Vagina (tissue), 2 donors: ENCODE data around the gene RPS26. TPM values are rescaled to one million over a fixed set of nuclear protein-coding genes. Genes with fewer than 3 reads are reported as not detected.
A peak's percentile ranks its signal among the peaks of the same experiment; 100 is the strongest.

Experiments
- DNase-seq, 2 donors: peaks; one replicate each; pipeline ENCODE4 v3.0.0-alpha.2; 2017; ENCODE audit errors: extremely low spot score in 2 of 2
- H3K27ac ChIP-seq: fragments of 200-600 bp; sonication (generic); one replicate; pipeline ENCODE4 v1.5.1; 2019
- H3K27me3 ChIP-seq: fragments of 200-600 bp; sonication (generic); one replicate; pipeline ENCODE4 v1.5.1; 2019
- H3K36me3 ChIP-seq, 2 donors: fragments of 200-600 bp; sonication (generic); one replicate each; pipeline ENCODE4 v1.5.1; 2017 to 2019
- H3K4me1 ChIP-seq: fragments of 200-600 bp; sonication (generic); one replicate; pipeline ENCODE4 v1.5.1; 2019
- H3K4me3 ChIP-seq, 2 donors: fragments of 200-600 bp; sonication (generic); 1 replicate in 1 of 2; 2 replicates in 1 of 2; pipeline ENCODE4 v1.5.1; 2016 to 2019
- H3K9me3 ChIP-seq: fragments of 200-600 bp; sonication (generic); one replicate; pipeline ENCODE4 v1.5.1; 2019
- CTCF ChIP-seq, 3 experiments: fragments of 450-650 bp in 2 of 3; fragments of 200-600 bp in 1 of 3; sonication (generic) in 1 of 3; IDR thresholded peaks; one replicate each; pipeline ENCODE4 v1.5.1; 2017 to 2019; ENCODE audit warnings: antibody characterized with exemption in 3 of 3, mild to moderate bottlenecking in 2 of 3, moderate library complexity in 2 of 3
- POLR2A ChIP-seq, 2 donors: fragments of 450-650 bp; IDR thresholded peaks; one replicate each; pipeline ENCODE4 v1.6.1; 2017; ENCODE audit warnings: antibody characterized with exemption in 2 of 2, mild to moderate bottlenecking in 2 of 2, moderate library complexity in 2 of 2
- POLR2AphosphoS5 ChIP-seq, 2 donors: sonication (generic); formaldehyde crosslinking; IDR thresholded peaks; one replicate each; pipeline ENCODE4 v1.9.0; 2017; ENCODE audit warnings: antibody characterized with exemption in 2 of 2, mild to moderate bottlenecking in 2 of 2, low read depth in 1 of 2; ENCODE audit not compliant: insufficient read depth in 1 of 2
- intact Hi-C: fragments of 100-400 bp; cut with DNase I; formaldehyde crosslinking; loops from one replicate; pipeline ENCODE4 v1.15.1; 2023
- total RNA-seq: library from RNA; depleted of rRNA; stranded (reverse); fragments of >200 nt; gene quantifications from one replicate; pipeline ENCODE4 v1.2.3, GENCODE V29; 2016

Gene RPS26
- total RNA-seq, 1 donor from 2014 or later, result 597 TPM

- no peak for DNase-seq
- Histone ChIP-seq H3K27me3 (no peaks in the 10 kb centered on the region), H3K36me3 (no peaks in the 10 kb centered on the region), H3K9me3 (no peaks in the 10 kb centered on the region), H3K4me1 (no peaks in the 10 kb centered on the region), H3K27ac (no peak overlapping the region), H3K4me3 (no peak overlapping the region)
- TF ChIP-seq CTCF (IDR thresholded peaks at IDR 0.05) (no peak), POLR2A (IDR thresholded peaks at IDR 0.05) (no peak), POLR2AphosphoS5 (IDR thresholded peaks at IDR 0.05; ENCODE audit: insufficient read depth in 1 of 2, low read depth in 1 of 2) (no peak)
- intact Hi-C loops, result no loop called here
Measured at GRCh38 chr12:56014205-56014604, 27.5 kb upstream of the RPS26 start.

- Histone ChIP-seq H3K27ac (no peak overlapping the region), H3K36me3 (no peaks in the 10 kb centered on the region), H3K4me1 (peaks cover 24% of the 10 kb centered on the region), H3K9me3 (no peaks in the 10 kb centered on the region), H3K4me3 (no peak overlapping the region), H3K27me3 (no peaks in the 10 kb centered on the region)
- TF ChIP-seq POLR2AphosphoS5 (IDR thresholded peaks at IDR 0.05; ENCODE audit: insufficient read depth in 1 of 2, low read depth in 1 of 2) (no peak), CTCF (IDR thresholded peaks at IDR 0.05) (no peak), POLR2A (IDR thresholded peaks at IDR 0.05) (no peak)
- no peak for DNase-seq
- intact Hi-C loops, result no loop called here
Measured at GRCh38 chr12:56017181-56017580, 24.5 kb upstream of the RPS26 start.

- intact Hi-C loops, result no loop called here
- no peaks in the 10 kb centered on the region for H3K27me3 ChIP-seq
- peaks cover 26% of the 10 kb centered on the region for H3K4me1 ChIP-seq
- H3K36me3 ChIP-seq, result no peaks in the 10 kb centered on the region
- H3K4me3 ChIP-seq, result no peak overlapping the region
- no peak overlapping the region for H3K27ac ChIP-seq
- no peak for DNase-seq
- H3K9me3 ChIP-seq, result no peaks in the 10 kb centered on the region
- no peak for TF ChIP-seq CTCF (IDR thresholded peaks at IDR 0.05)
- TF ChIP-seq POLR2AphosphoS5 (IDR thresholded peaks at IDR 0.05; ENCODE audit: insufficient read depth in 1 of 2, low read depth in 1 of 2), result no peak
- no peak for TF ChIP-seq POLR2A (IDR thresholded peaks at IDR 0.05)
Measured at GRCh38 chr12:56018356-56018755, 23.4 kb upstream of the RPS26 start.

GRCh38 chr12:56020423-56021184 lies 21.1 kb upstream of the RPS26 start, which contains the start of gene IKZF4:
TSS of gene IKZF4 (plus strand) at chr12:56021043. CDS start at chr12:56021494, 451 bp downstream.
- TF ChIP-seq POLR2AphosphoS5 (IDR thresholded peaks at IDR 0.05; ENCODE audit: insufficient read depth in 1 of 2, low read depth in 1 of 2) (peak in 1 of 2 donors; percentile 43), CTCF (IDR thresholded peaks at IDR 0.05) (no peak)
- intact Hi-C loops, result no loop called here

GRCh38 chr12:56021889-56022497 lies 19.7 kb upstream of the RPS26 start:
- Histone ChIP-seq H3K9me3 (no peaks in the 10 kb centered on the region), H3K36me3 (peaks cover 0 to 10% of the 10 kb centered on the region in 2 donors), H3K27ac (peak overlapping the region; percentile 82), H3K4me3 (peak overlapping the region; percentile 30 to 48), H3K4me1 (peaks cover 26% of the 10 kb centered on the region), H3K27me3 (no peaks in the 10 kb centered on the region)
- DNase-seq, result no peak
- TF ChIP-seq POLR2AphosphoS5 (IDR thresholded peaks at IDR 0.05; ENCODE audit: insufficient read depth in 1 of 2, low read depth in 1 of 2), result no peak
- no peak for TF ChIP-seq POLR2A (IDR thresholded peaks at IDR 0.05)
- TF ChIP-seq CTCF (IDR thresholded peaks at IDR 0.05), result no peak
- intact Hi-C loops, result no loop called here

More at GRCh38 chr12:56020423-56021184, 21.1 kb upstream of the RPS26 start, which contains the start of gene IKZF4:
- no peaks in the 10 kb centered on the region for H3K9me3 ChIP-seq
- no peaks in the 10 kb centered on the region for H3K27me3 ChIP-seq
- H3K27ac ChIP-seq, result peak within 1 kb of the TSS; percentile 82
- H3K4me3 ChIP-seq, result peak within 1 kb of the TSS; percentile 30 to 48
- DNase-seq, result no peak
- H3K4me1 ChIP-seq, result peaks cover 26% of the 10 kb centered on the region
- peaks cover 0 to 2% of the 10 kb centered on the region in 2 donors for H3K36me3 ChIP-seq
